ENCODE results near the gene CTAGE9. TPM values are rescaled to one million over a fixed set of nuclear protein-coding genes. Genes with fewer than 3 reads are reported as not detected.

Gene CTAGE9
- total RNA-seq, 1 donor from 2014 or later, result not detected

DNA sequence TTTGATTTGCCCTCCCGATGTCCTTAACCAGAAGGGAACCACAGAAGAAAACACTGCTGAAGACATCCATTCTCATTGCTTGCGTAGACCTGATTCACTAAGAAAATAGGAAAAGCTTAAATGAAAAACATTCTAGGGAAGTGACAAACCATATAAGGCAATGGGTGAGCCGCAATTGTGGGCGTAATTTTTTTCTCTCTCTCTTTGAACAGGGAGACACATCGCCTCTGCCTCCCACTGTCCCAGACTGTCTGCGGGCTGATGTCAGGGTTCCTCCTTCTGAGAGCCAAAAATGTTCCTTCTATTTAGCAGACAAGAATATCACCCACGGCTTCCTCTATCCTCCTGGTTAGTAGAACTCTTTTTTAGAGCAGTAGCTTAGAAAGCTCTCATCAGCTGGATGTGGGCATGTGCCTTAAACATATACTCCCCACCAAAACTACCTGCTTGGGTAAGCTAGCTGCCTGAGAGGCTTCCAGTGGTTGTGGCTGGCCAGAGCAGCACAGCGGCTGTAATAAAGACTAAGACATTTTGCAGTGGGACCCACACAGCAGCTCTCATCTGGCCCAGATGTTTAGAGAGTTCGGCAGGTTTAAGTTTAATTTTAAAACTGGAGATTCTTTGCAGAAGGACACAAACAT, 22.7 kb upstream of the CTAGE9 start:
- no peak for DNase-seq (ENCODE audit: extremely low spot score, unreplicated experiment)
- H3K9me3 Mint-ChIP-seq, result no peaks in the 10 kb centered on the region
- no peak overlapping the region for H3K27ac Mint-ChIP-seq
- TF ChIP-seq, protein P1, sequence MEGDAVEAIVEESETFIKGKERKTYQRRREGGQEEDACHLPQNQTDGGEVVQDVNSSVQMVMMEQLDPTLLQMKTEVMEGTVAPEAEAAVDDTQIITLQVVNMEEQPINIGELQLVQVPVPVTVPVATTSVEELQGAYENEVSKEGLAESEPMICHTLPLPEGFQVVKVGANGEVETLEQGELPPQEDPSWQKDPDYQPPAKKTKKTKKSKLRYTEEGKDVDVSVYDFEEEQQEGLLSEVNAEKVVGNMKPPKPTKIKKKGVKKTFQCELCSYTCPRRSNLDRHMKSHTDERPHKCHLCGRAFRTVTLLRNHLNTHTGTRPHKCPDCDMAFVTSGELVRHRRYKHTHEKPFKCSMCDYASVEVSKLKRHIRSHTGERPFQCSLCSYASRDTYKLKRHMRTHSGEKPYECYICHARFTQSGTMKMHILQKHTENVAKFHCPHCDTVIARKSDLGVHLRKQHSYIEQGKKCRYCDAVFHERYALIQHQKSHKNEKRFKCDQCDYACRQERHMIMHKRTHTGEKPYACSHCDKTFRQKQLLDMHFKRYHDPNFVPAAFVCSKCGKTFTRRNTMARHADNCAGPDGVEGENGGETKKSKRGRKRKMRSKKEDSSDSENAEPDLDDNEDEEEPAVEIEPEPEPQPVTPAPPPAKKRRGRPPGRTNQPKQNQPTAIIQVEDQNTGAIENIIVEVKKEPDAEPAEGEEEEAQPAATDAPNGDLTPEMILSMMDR (conservative IDR thresholded peaks at IDR 0.05), result no peak
- H3K4me1 Mint-ChIP-seq (ENCODE audit: unreplicated experiment), result no peaks in the 10 kb centered on the region
- H3K36me3 Mint-ChIP-seq, result no peaks in the 10 kb centered on the region
- H3K4me3 Mint-ChIP-seq, result no peak overlapping the region
- H3K27me3 Mint-ChIP-seq, result no peaks in the 10 kb centered on the region

DNA sequence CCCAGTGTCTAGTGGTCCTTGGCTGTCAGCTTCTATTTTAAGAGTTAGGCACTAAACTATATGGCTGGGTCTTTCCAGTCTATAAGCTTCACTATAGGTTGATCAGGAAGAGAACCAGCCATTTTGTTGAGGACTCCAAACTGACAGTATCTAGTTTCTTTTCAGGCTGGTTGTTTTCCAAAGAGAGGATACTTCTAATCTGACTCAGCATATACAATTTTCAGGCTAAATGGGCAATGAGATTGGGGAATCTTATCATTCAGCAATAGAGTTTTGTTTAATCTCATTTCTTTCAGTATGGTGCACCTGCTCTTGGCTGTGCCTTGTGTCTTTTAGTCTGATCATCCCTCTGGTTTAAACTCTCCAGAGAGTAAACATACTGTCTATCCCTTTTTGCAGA, 20.4 kb upstream of the CTAGE9 start:
- H3K27me3 Mint-ChIP-seq, result no peaks in the 10 kb centered on the region
- no peaks in the 10 kb centered on the region for H3K9me3 Mint-ChIP-seq
- H3K4me1 Mint-ChIP-seq (ENCODE audit: unreplicated experiment), result no peaks in the 10 kb centered on the region
- H3K36me3 Mint-ChIP-seq, result no peaks in the 10 kb centered on the region
- H3K4me3 Mint-ChIP-seq, result no peak overlapping the region
- H3K27ac Mint-ChIP-seq, result no peak overlapping the region
- DNase-seq (ENCODE audit: extremely low spot score, unreplicated experiment), result no peak
- TF ChIP-seq, protein P1 (conservative IDR thresholded peaks at IDR 0.05), result no peak

- Mint-ChIP-seq H3K36me3 (no peaks in the 10 kb centered on the region), H3K9me3 (no peaks in the 10 kb centered on the region), H3K27ac (no peak overlapping the region), H3K4me3 (no peak overlapping the region), H3K4me1 (ENCODE audit: unreplicated experiment) (no peaks in the 10 kb centered on the region), H3K27me3 (no peaks in the 10 kb centered on the region)
- TF ChIP-seq, protein P1 (conservative IDR thresholded peaks at IDR 0.05), result no peak
- no peak for DNase-seq (ENCODE audit: extremely low spot score, unreplicated experiment)
Observed at GRCh38 chr6:131730264-131730663, 19.4 kb upstream of the CTAGE9 start.

DNA sequence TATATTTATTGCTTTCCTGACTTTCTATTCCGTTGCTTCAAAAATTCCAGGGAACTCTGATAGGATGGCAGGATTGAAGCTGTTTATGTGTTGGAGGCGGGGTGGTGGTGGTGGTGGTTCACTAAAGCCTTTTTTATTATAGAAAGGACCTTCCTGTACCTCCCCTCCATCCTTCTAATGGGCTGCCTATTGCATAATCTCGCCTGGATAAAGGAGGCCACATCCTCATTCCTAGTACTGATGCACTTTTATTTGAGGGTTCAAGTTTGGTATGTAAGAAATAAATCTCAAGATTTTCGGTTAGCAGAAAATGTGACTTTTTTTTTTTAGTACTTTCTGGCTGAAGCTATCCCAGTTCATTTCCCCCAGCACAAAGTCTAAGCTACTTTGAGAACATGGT, 18.7 kb upstream of the CTAGE9 start:
- Mint-ChIP-seq H3K9me3 (no peaks in the 10 kb centered on the region), H3K27me3 (no peaks in the 10 kb centered on the region)
- TF ChIP-seq, protein P1 (conservative IDR thresholded peaks at IDR 0.05), result no peak

GRCh38 chr6:131728296-131728939, 17.6 kb upstream of the CTAGE9 start:
- no peaks in the 10 kb centered on the region for H3K36me3 Mint-ChIP-seq
- no peaks in the 10 kb centered on the region for H3K4me1 Mint-ChIP-seq (ENCODE audit: unreplicated experiment)
- no peaks in the 10 kb centered on the region for H3K9me3 Mint-ChIP-seq
- H3K27ac Mint-ChIP-seq, result no peak overlapping the region
- H3K4me3 Mint-ChIP-seq, result no peak overlapping the region
- no peaks in the 10 kb centered on the region for H3K27me3 Mint-ChIP-seq
- TF ChIP-seq, protein P1 (conservative IDR thresholded peaks at IDR 0.05), result no peak
- DNase-seq (ENCODE audit: extremely low spot score, unreplicated experiment), result no peak

More for the DNA sequence above, 18.7 kb upstream of the CTAGE9 start:
- Mint-ChIP-seq H3K4me1 (ENCODE audit: unreplicated experiment) (no peaks in the 10 kb centered on the region), H3K27ac (no peak overlapping the region), H3K36me3 (no peaks in the 10 kb centered on the region), H3K4me3 (no peak overlapping the region)
- no peak for DNase-seq (ENCODE audit: extremely low spot score, unreplicated experiment)

All from type B pancreatic cell (in vitro differentiated cells).